GM12878 (cell line): Measurements from ENCODE around the gene ERVK3-1. TPM values are rescaled to one million over a fixed set of nuclear protein-coding genes. Genes with fewer than 3 reads are reported as not detected.

ENCODE experiments used
- CHD2 ChIP-seq: IDR thresholded peaks from 2 replicates; pipeline ENCODE4 v1.6.1; 2011; ENCODE audit warnings: low read depth, low read length, improper control_type of control experiment, borderline replicate concordance
- CTCF ChIP-seq, 3 experiments: IDR thresholded peaks in 2 of 3; conservative IDR thresholded peaks in 1 of 3; 2 replicates each; pipeline ENCODE4 v1.5.1; 2011; ENCODE audit warnings: low read depth in 3 of 3, low read length in 3 of 3, mild to moderate bottlenecking in 3 of 3, control low read depth in 2 of 3, moderate library complexity in 2 of 3, inconsistent platforms in 1 of 3, mixed read lengths in 1 of 3; ENCODE audit not compliant: control insufficient read depth in 2 of 3, insufficient read depth in 1 of 3; ENCODE audit errors: extremely low read depth in 1 of 3
- EED ChIP-seq: sonication (generic); IDR thresholded peaks from 2 replicates; pipeline ENCODE4 v1.6.1; 2016; ENCODE audit warnings: antibody characterized with exemption, low read depth
- EGR1 ChIP-seq, 2 experiments: IDR thresholded peaks; 1 replicate in 1 of 2; 2 replicates in 1 of 2; pipeline ENCODE4 v1.6.1; 2011 to 2012; ENCODE audit warnings: low read depth in 2 of 2, low read length in 2 of 2, borderline replicate concordance in 1 of 2, mild to moderate bottlenecking in 1 of 2, moderate library complexity in 1 of 2
- ETV6 ChIP-seq, 2 experiments: fragments of 450-650 bp in 1 of 2; IDR thresholded peaks in 1 of 2; conservative IDR thresholded peaks in 1 of 2; 2 replicates each; pipeline ENCODE4 v1.6.1; 2014; ENCODE audit warnings: antibody characterized with exemption in 1 of 2, borderline replicate concordance in 1 of 2, low read depth in 1 of 2, mild to moderate bottlenecking in 1 of 2, moderate library complexity in 1 of 2
- FOS ChIP-seq: IDR thresholded peaks from 3 replicates; pipeline ENCODE4 v1.6.1; 2011; ENCODE audit warnings: borderline replicate concordance; ENCODE audit not compliant: insufficient read length; ENCODE audit errors: extremely low read depth
- NFIC ChIP-seq: IDR thresholded peaks from 2 replicates; pipeline ENCODE4 v1.6.1; 2012; ENCODE audit warnings: low read depth, mild to moderate bottlenecking, inconsistent platforms, low read length, moderate library complexity
- RCOR1 ChIP-seq: conservative IDR thresholded peaks from 2 replicates; pipeline ENCODE4 v1.6.1; 2012; ENCODE audit warnings: low read depth, low read length, improper control_type of control experiment
- RUNX3 ChIP-seq: IDR thresholded peaks from 2 replicates; pipeline ENCODE4 v1.6.1; 2012; ENCODE audit warnings: low read length, inconsistent platforms
- SMC3 ChIP-seq: IDR thresholded peaks from 2 replicates; pipeline ENCODE4 v1.6.1; 2011; ENCODE audit warnings: low read length, improper control_type of control experiment, borderline replicate concordance
- STAT1 ChIP-seq: fragments of 450-650 bp; conservative IDR thresholded peaks from 2 replicates; pipeline ENCODE4 v1.6.1; 2014; ENCODE audit warnings: antibody characterized with exemption, mild to moderate bottlenecking
- STAT3 ChIP-seq: IDR thresholded peaks from 2 replicates; pipeline ENCODE4 v1.6.1; 2011; ENCODE audit warnings: low read depth, low read length, improper control_type of control experiment
- TCF7 ChIP-seq: IDR thresholded peaks from 2 replicates; pipeline ENCODE4 v1.6.1; 2014; ENCODE audit warnings: antibody characterized with exemption, borderline replicate concordance
- polyA plus RNA-seq, 11 experiments: library from polyadenylated mRNA; depleted of rRNA in 4 of 11; unstranded in 6 of 11; stranded (reverse) in 5 of 11; fragments of >200 nt; fragmentation: Nextera tagmentation in 4 of 11; fragmentation: Illumina TruSeq in 1 of 11; extraction: Ambion mirVana in 4 of 11; extraction: Trizol in 1 of 11; gene quantifications; 1 replicate in 1 of 11; 2 replicates in 10 of 11; pipeline versions ENCODE4 v1.2.1 to v1.2.3, GENCODE V29; 2011 to 2016; ENCODE audit warnings: inconsistent platforms in 2 of 11, missing spikeins in 2 of 11, low read depth in 1 of 11
- total RNA-seq, 4 experiments: library from RNA; depleted of rRNA in 3 of 4; stranded (reverse); fragments of >200 nt in 3 of 4; fragmentation: Illumina TruSeq in 1 of 4; extraction: Trizol in 1 of 4; gene quantifications; 2 replicates each; pipeline versions ENCODE4 v1.2.1 to v1.2.3, GENCODE V29; 2013 to 2021
- TF ChIP-seq, protein P1 (sequence below): fragments of 450-650 bp; formaldehyde crosslinking; IDR thresholded peaks from 2 replicates; pipeline ENCODE4 v1.4.0; 2022; ENCODE audit warnings: mild to moderate bottlenecking, moderate library complexity

The ERVK3-1 gene
- total and polyA plus RNA-seq, 10 of the 15 experiments (the other 5 are each of a cell fraction or from before 2014, with no cell fraction given), result 59.3 to 172 (median 95.8) TPM

DNA sequence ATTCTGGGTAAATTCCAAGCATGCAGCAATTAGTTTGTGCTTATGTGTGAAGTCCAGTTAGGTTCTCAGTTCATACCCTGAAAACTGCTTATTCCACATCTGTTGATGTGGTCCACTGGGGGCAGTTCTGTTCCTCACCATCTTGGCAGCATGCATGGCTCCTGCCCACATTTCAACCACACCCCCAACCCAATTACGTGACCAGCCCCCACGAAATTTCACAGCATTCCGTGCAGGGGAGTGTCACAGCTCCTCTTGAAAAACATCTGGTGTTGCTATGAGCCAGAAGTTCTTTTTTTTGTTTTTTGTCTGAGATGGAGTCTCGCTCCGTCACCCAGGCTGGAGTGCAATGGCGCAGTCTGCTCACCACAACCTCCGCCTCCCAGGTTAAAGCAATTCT lies 9.1 kb upstream of the ERVK3-1 start (continued):
- TF ChIP-seq RUNX3 (no peak), SMC3 (no peak), TCF7 (no peak), CHD2 (no peak), STAT1 (no peak), ETV6 (conservative IDR thresholded peaks at IDR 0.05 in 1 of 2, IDR thresholded peaks at IDR 0.05 in 1 of 2; ENCODE audit: borderline replicate concordance in 1 of 2, low read depth in 1 of 2) (no peak), RCOR1 (no peak), NFIC (no peak), FOS (no peak), EED (no peak), EGR1 (IDR thresholded peaks at IDR 0.05; ENCODE audit: borderline replicate concordance in 1 of 2, low read depth in 2 of 2, low read length in 2 of 2) (no peak), CTCF (IDR thresholded peaks at IDR 0.05 in 2 of 3, conservative IDR thresholded peaks at IDR 0.05 in 1 of 3; ENCODE audit: control insufficient read depth in 2 of 3, extremely low read depth in 1 of 3, insufficient read depth in 1 of 3, low read depth in 3 of 3, low read length in 3 of 3) (no peak), STAT3 (no peak)
- TF ChIP-seq, protein P1, sequence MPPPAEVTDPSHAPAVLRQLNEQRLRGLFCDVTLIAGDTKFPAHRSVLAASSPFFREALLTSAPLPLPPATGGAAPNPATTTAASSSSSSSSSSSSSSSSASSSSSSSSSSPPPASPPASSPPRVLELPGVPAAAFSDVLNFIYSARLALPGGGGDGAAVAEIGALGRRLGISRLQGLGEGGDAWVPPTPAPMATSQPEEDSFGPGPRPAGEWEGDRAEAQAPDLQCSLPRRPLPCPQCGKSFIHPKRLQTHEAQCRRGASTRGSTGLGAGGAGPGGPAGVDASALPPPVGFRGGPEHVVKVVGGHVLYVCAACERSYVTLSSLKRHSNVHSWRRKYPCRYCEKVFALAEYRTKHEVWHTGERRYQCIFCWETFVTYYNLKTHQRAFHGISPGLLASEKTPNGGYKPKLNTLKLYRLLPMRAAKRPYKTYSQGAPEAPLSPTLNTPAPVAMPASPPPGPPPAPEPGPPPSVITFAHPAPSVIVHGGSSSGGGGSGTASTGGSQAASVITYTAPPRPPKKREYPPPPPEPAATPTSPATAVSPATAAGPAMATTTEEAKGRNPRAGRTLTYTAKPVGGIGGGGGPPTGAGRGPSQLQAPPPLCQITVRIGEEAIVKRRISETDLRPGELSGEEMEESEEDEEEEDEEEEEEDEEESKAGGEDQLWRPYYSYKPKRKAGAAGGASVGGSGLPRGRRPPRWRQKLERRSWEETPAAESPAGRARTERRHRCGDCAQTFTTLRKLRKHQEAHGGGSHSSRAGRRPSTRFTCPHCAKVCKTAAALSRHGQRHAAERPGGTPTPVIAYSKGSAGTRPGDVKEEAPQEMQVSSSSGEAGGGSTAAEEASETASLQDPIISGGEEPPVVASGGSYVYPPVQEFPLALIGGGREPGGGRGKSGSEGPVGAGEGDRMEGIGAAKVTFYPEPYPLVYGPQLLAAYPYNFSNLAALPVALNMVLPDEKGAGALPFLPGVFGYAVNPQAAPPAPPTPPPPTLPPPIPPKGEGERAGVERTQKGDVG (CRISPR knock-in tag), result no peak
